ENCODE data around the gene ETS1. TPM values are rescaled to one million over a fixed set of nuclear protein-coding genes. Genes with fewer than 3 reads are reported as not detected.

ETS1 gene
- total and polyA plus RNA-seq, 2 experiments from 2014 or later: 25.6 to 52.6 TPM

DNA sequence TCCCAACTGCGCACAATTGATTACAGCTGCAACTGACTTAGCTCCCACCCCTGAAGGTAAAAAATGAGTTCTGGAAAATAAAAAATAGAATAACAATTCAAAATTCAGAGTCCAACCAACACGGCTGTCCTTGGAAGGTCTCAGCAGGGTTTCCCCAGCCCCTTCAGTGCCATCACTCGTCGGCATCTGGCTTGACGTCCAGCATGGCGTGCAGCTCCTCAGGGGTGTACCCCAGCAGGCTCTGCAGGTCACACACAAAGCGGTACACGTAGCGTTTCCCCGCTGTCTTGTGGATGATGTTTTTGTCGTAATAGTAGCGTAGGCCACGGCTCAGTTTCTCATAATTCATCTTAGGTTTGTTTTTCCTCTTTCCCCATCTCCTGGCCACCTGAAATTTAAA lies 125.2 kb downstream of the ETS1 start (continued):
- TF ChIP-seq, protein P1, sequence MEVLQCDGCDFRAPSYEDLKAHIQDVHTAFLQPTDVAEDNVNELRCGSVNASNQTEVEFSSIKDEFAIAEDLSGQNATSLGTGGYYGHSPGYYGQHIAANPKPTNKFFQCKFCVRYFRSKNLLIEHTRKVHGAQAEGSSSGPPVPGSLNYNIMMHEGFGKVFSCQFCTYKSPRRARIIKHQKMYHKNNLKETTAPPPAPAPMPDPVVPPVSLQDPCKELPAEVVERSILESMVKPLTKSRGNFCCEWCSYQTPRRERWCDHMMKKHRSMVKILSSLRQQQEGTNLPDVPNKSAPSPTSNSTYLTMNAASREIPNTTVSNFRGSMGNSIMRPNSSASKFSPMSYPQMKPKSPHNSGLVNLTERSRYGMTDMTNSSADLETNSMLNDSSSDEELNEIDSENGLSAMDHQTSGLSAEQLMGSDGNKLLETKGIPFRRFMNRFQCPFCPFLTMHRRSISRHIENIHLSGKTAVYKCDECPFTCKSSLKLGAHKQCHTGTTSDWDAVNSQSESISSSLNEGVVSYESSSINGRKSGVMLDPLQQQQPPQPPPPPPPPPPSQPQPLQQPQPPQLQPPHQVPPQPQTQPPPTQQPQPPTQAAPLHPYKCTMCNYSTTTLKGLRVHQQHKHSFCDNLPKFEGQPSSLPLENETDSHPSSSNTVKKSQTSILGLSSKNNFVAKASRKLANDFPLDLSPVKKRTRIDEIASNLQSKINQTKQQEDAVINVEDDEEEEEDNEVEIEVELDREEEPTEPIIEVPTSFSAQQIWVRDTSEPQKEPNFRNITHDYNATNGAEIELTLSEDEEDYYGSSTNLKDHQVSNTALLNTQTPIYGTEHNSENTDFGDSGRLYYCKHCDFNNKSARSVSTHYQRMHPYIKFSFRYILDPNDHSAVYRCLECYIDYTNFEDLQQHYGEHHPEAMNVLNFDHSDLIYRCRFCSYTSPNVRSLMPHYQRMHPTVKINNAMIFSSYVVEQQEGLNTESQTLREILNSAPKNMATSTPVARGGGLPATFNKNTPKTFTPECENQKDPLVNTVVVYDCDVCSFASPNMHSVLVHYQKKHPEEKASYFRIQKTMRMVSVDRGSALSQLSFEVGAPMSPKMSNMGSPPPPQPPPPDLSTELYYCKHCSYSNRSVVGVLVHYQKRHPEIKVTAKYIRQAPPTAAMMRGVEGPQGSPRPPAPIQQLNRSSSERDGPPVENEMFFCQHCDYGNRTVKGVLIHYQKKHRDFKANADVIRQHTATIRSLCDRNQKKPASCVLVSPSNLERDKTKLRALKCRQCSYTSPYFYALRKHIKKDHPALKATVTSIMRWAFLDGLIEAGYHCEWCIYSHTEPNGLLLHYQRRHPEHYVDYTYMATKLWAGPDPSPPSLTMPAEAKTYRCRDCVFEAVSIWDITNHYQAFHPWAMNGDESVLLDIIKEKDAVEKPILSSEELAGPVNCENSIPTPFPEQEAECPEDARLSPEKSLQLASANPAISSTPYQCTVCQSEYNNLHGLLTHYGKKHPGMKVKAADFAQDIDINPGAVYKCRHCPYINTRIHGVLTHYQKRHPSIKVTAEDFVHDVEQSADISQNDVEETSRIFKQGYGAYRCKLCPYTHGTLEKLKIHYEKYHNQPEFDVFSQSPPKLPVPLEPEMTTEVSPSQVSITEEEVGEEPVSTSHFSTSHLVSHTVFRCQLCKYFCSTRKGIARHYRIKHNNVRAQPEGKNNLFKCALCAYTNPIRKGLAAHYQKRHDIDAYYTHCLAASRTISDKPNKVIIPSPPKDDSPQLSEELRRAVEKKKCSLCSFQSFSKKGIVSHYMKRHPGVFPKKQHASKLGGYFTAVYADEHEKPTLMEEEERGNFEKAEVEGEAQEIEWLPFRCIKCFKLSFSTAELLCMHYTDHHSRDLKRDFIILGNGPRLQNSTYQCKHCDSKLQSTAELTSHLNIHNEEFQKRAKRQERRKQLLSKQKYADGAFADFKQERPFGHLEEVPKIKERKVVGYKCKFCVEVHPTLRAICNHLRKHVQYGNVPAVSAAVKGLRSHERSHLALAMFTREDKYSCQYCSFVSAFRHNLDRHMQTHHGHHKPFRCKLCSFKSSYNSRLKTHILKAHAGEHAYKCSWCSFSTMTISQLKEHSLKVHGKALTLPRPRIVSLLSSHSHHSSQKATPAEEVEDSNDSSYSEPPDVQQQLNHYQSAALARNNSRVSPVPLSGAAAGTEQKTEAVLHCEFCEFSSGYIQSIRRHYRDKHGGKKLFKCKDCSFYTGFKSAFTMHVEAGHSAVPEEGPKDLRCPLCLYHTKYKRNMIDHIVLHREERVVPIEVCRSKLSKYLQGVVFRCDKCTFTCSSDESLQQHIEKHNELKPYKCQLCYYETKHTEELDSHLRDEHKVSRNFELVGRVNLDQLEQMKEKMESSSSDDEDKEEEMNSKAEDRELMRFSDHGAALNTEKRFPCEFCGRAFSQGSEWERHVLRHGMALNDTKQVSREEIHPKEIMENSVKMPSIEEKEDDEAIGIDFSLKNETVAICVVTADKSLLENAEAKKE (CRISPR knock-in tag; IDR thresholded peaks at IDR 0.05): no peak

DNA sequence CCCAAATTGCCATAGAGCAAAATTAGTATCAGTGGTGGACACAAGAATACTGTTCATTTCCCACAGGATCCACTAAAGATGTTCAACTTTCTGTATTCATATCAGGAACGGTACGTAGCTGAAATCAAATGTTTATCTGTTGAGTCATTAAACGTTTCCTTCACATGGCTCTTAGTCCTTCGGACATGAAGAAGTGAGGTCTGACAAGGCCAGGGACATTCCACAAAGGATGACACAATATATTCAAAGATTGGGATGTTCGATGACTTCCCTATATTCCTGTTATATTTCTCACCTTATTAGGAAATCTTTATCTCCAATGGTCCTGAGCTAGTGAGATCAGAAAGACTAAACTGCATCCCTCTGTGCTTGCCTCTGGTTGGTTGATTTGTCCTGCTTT lies 129.0 kb downstream of the ETS1 start:
- Histone ChIP-seq H3K27me3 (ENCODE audit: insufficient read depth) (no peaks in the 10 kb centered on the region), H3K9me2 (ENCODE audit: insufficient read depth) (no peaks in the 10 kb centered on the region), H3F3A (replicated peaks; ENCODE audit: low read depth) (no peaks in the 10 kb centered on the region), H3K36me3 (ENCODE audit: insufficient read depth) (peaks cover 14% of the 10 kb centered on the region; the same call in 1 of the 2 replicates), H3K4me2 (no peak overlapping the region), H4K20me1 (replicated peaks; ENCODE audit: insufficient read depth) (no peaks in the 10 kb centered on the region; the same call in 1 of the 2 replicates), H3K27ac (ENCODE audit: low read depth) (no peak overlapping the region; the same call in 1 of the 2 replicates), H3K79me2 (replicated peaks; ENCODE audit: insufficient read depth) (no peaks in the 10 kb centered on the region), H3K4me3 (no peak overlapping the region), H2AFZ (no peak overlapping the region), H3K4me1 (ENCODE audit: insufficient read depth) (no peaks in the 10 kb centered on the region)
- no peak for TF ChIP-seq STAT1 (IDR thresholded peaks at IDR 0.05; ENCODE audit: unreplicated experiment)
- no peak for TF ChIP-seq POLR2AphosphoS5 (IDR thresholded peaks at IDR 0.05; ENCODE audit: low read depth)
- peaks cover 9% of the 10 kb centered on the region; the same call in 2 of the 3 replicates for H3K36me3 Mint-ChIP-seq (ENCODE audit: low read depth)
- no peaks in the 10 kb centered on the region for H3K27me3 Mint-ChIP-seq (ENCODE audit: insufficient read depth, low read depth, poor library complexity)
- ATAC-seq: no peak
- no peak overlapping the region for H3K4me3 Mint-ChIP-seq
- no peaks in the 10 kb centered on the region for H3K4me1 Mint-ChIP-seq
- H3K27ac Mint-ChIP-seq: no peak overlapping the region
- no peaks in the 10 kb centered on the region for H3K9me3 Mint-ChIP-seq
- no peak for DNase-seq (ENCODE audit: low spot score)

DNA sequence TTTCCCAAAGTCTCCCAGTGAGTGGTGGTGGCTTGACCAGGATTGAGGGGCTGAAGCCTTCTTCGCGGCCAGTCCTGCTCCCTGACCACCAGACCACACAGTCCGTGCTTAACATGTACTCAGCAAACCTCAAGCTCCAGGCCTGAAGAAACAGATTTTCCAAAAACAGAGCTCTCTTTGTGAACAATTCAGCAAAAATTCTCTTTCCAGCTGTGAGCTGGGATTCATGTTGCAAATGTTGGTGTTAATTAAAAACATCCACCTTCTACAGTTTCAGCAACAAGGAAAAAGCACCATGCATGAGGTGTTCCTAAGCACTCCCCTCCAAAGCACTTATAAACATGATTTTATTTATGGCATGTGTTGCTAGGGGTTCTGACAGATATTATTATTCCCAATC lies 129.5 kb downstream of the ETS1 start:
- H3K4me1 Mint-ChIP-seq: no peaks in the 10 kb centered on the region
- no peaks in the 10 kb centered on the region for H3K79me2 ChIP-seq (replicated peaks; ENCODE audit: insufficient read depth)
- H3K27ac ChIP-seq (ENCODE audit: low read depth): no peak overlapping the region
- H3K4me2 ChIP-seq: no peak overlapping the region
- no peak overlapping the region for H3K4me3 Mint-ChIP-seq
- H3K9me3 Mint-ChIP-seq: no peaks in the 10 kb centered on the region
- no peak overlapping the region for H3K4me3 ChIP-seq
- DNase-seq (ENCODE audit: low spot score) (no peak), ATAC-seq (no peak)
- no peaks in the 10 kb centered on the region for H3K4me1 ChIP-seq (ENCODE audit: insufficient read depth)
- H3K27ac Mint-ChIP-seq: no peak overlapping the region
- no peaks in the 10 kb centered on the region for H3K27me3 ChIP-seq (ENCODE audit: insufficient read depth)
- H3K36me3 Mint-ChIP-seq (ENCODE audit: low read depth): peaks cover 9% of the 10 kb centered on the region; the same call in 2 of the 3 replicates
- no peaks in the 10 kb centered on the region for H3K9me2 ChIP-seq (ENCODE audit: insufficient read depth)
- no peaks in the 10 kb centered on the region for H3K27me3 Mint-ChIP-seq (ENCODE audit: insufficient read depth, low read depth, poor library complexity)
- no peaks in the 10 kb centered on the region; the same call in 1 of the 2 replicates for H4K20me1 ChIP-seq (replicated peaks; ENCODE audit: insufficient read depth)
- H3F3A ChIP-seq (replicated peaks; ENCODE audit: low read depth): no peaks in the 10 kb centered on the region
- peaks cover 14% of the 10 kb centered on the region; the same call in 1 of the 2 replicates for H3K36me3 ChIP-seq (ENCODE audit: insufficient read depth)
- no peak overlapping the region for H2AFZ ChIP-seq
- TF ChIP-seq STAT1 (IDR thresholded peaks at IDR 0.05; ENCODE audit: unreplicated experiment): no peak
- TF ChIP-seq, protein P1 (CRISPR knock-in tag; IDR thresholded peaks at IDR 0.05): no peak
